Upper lobe of right lung (tissue), 1 donor: Measurements from ENCODE around the gene TMEM229B. TPM values are rescaled to one million over a fixed set of nuclear protein-coding genes. Genes with fewer than 3 reads are reported as not detected.

Source experiments
- ATAC-seq: fragments of 200-7000 bp; cut with Tn5 transposase; one replicate; pipeline ENCODE4 v1.9.1; 2020; ENCODE audit warnings: mild to moderate bottlenecking, moderate library complexity
- DNase-seq: peaks from one replicate; pipeline ENCODE4 v3.0.0-alpha.2; 2020
- H3K27ac ChIP-seq: fragments of 200-600 bp; one replicate; pipeline ENCODE4 v1.8.0; 2022
- H3K27me3 ChIP-seq: fragments of 200-600 bp; one replicate; pipeline ENCODE4 v1.8.0; 2022; ENCODE audit warnings: mild to moderate bottlenecking
- H3K36me3 ChIP-seq: fragments of 200-600 bp; one replicate; pipeline ENCODE4 v1.8.0; 2022
- H3K4me1 ChIP-seq: fragments of 200-600 bp; one replicate; pipeline ENCODE4 v1.8.0; 2022
- H3K4me3 ChIP-seq: fragments of 200-600 bp; one replicate; pipeline ENCODE4 v1.8.0; 2022; ENCODE audit warnings: mild to moderate bottlenecking
- H3K9me3 ChIP-seq: fragments of 200-600 bp; one replicate; pipeline ENCODE4 v1.8.0; 2022
- intact Hi-C: fragments of 100-400 bp; cut with DNase I; formaldehyde crosslinking; loops from one replicate; pipeline ENCODE4 v1.11.0; 2022
- total RNA-seq: library from RNA; stranded (reverse); fragmentation: NEBNext Ultra II Directional; extraction: Animal tissue kit (Norgen Biotek cat#: 25700); gene quantifications from one replicate; pipeline ENCODE4 v1.2.1, GENCODE V29; 2021
- TF ChIP-seq, protein P1 (sequence below): fragments of 200-600 bp; IDR thresholded peaks from one replicate; pipeline ENCODE4 v1.8.0; 2022; ENCODE audit warnings: antibody characterized with exemption
- donor health status: DM: no; HTN: yes; CAD: no; lungs with severe emphysema.

Gene TMEM229B
- total RNA-seq, 1 donor from 2014 or later = 5.4 TPM

DNA sequence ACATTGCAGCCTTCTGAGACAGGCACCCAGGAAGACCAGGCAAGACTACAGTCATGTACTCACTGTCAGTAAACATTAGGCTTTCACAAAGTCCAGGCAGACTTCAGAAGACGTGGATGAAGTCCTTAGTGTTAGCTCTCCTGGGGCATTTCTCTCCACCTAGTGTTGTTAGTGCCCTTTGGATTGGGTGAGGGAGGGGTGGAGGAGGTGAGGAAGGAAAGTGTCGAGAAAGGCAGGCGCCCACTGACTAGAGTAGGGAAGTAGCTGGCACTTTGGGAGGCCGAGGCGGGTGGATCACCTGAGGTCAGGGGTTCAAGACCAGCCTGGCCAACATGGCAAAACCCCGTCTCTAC lies 20.2 kb downstream of the TMEM229B start:
- Histone ChIP-seq H3K27me3 (no peaks in the 10 kb centered on the region), H3K27ac (no peak overlapping the region), H3K36me3 (no peaks in the 10 kb centered on the region), H3K4me1 (no peaks in the 10 kb centered on the region), H3K9me3 (no peaks in the 10 kb centered on the region), H3K4me3 (no peak overlapping the region)
- intact Hi-C loops = no loop called here
- DNase-seq (no peak), ATAC-seq (no peak)
- TF ChIP-seq, protein P1, sequence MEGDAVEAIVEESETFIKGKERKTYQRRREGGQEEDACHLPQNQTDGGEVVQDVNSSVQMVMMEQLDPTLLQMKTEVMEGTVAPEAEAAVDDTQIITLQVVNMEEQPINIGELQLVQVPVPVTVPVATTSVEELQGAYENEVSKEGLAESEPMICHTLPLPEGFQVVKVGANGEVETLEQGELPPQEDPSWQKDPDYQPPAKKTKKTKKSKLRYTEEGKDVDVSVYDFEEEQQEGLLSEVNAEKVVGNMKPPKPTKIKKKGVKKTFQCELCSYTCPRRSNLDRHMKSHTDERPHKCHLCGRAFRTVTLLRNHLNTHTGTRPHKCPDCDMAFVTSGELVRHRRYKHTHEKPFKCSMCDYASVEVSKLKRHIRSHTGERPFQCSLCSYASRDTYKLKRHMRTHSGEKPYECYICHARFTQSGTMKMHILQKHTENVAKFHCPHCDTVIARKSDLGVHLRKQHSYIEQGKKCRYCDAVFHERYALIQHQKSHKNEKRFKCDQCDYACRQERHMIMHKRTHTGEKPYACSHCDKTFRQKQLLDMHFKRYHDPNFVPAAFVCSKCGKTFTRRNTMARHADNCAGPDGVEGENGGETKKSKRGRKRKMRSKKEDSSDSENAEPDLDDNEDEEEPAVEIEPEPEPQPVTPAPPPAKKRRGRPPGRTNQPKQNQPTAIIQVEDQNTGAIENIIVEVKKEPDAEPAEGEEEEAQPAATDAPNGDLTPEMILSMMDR = no peak

DNA sequence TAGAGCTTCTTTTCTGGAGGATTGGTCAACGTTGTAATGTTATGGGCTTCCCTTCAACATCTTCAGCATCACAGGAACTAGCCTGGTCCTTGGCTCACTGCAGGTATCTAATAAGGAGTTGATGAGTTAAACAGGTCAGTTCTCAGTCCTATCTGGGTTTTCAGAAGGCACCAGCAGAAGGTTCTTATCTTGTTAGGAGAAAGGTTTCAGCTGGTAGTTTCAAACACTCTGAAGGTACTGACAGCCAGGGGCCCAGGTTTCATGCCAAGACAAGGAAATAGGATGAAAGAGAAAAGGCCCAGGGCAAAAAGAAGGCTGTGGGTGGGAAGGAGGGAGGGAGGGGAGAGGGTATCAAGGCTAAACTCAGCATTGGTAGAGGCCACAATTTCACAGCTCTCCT lies 21.4 kb downstream of the TMEM229B start:
- no peak for DNase-seq
- no peaks in the 10 kb centered on the region for H3K9me3 ChIP-seq
- H3K27ac ChIP-seq = no peak overlapping the region
- ATAC-seq = no peak
- TF ChIP-seq, protein P1 = no peak
- no peaks in the 10 kb centered on the region for H3K36me3 ChIP-seq
- H3K27me3 ChIP-seq = no peaks in the 10 kb centered on the region
- H3K4me3 ChIP-seq = no peak overlapping the region
- intact Hi-C loops = no loop called here
- H3K4me1 ChIP-seq = no peaks in the 10 kb centered on the region

DNA sequence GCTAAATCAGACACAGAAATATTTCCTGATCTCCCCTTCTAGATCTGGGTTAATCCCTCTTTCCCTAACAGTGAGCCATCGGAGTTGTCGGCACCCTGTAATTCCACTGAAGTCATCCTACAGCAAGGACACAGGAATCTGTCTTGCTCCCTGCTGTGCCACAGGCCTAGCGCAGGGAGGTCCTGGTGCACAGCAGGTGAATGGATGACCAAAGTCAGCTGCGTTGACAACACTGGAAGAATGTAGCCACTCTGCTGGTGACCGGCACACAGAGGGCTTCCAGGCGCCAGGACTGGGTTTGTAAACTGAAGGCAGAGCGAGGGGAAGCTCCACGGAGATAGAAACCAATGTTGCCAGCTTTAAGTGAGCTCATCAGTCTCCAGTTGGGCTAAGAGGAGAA lies 23.6 kb downstream of the TMEM229B start:
- Histone ChIP-seq H3K4me1 (no peaks in the 10 kb centered on the region), H3K9me3 (no peaks in the 10 kb centered on the region), H3K4me3 (no peak overlapping the region), H3K27me3 (no peaks in the 10 kb centered on the region), H3K36me3 (no peaks in the 10 kb centered on the region), H3K27ac (no peak overlapping the region)
- intact Hi-C loops = no loop called here
- TF ChIP-seq, protein P1 = no peak
- ATAC-seq = no peak
- DNase-seq = no peak

DNA sequence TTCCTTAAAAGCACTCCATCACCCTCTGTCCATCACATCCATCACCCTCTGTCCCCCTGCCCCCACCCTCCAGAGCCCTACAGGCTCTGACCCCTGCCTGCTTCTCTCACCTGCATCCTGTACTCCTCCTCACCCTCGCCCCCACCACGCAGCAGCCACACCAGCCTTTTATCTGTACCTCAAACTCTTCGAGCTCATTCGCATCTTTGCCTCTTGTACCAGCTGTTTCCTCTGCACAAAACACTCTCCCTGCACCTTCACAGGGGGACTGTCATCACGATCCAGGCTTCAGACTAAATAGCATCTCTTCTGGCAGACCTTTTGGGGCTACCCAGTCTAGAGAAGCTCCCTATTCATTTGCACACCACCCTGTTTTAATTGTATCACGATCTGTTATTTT lies 24.1 kb downstream of the TMEM229B start:
- Histone ChIP-seq H3K9me3 (no peaks in the 10 kb centered on the region), H3K4me1 (no peaks in the 10 kb centered on the region), H3K27me3 (no peaks in the 10 kb centered on the region), H3K27ac (no peak overlapping the region), H3K36me3 (no peaks in the 10 kb centered on the region), H3K4me3 (no peak overlapping the region)
- DNase-seq = no peak
- intact Hi-C loops = no loop called here
- TF ChIP-seq, protein P1 = no peak
- no peak for ATAC-seq

DNA sequence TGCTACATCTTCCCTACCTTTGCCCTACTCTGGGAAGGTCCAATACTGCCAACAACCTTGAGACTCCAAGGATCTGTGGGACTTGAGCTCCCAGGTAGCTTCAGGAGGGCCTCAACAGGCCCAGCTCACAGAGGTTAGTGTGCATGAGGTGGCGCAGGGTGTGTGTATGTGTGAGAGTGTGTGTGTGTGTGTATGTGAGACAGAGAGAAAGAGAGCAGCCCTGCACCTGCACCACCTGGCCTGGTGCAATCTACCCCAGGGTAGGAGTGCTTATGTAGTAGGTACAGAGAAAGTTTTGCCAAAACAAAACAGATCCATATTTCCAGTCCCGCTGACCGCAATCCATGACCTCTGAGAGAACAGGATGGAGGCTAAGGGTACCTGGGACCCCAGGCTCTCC lies 24.6 kb downstream of the TMEM229B start:
- Histone ChIP-seq H3K27me3 (no peaks in the 10 kb centered on the region), H3K27ac (no peak overlapping the region), H3K4me1 (no peaks in the 10 kb centered on the region), H3K36me3 (no peaks in the 10 kb centered on the region), H3K4me3 (no peak overlapping the region), H3K9me3 (no peaks in the 10 kb centered on the region)
- intact Hi-C loops = no loop called here
- ATAC-seq (no peak), DNase-seq (no peak)
- TF ChIP-seq, protein P1 = no peak

DNA sequence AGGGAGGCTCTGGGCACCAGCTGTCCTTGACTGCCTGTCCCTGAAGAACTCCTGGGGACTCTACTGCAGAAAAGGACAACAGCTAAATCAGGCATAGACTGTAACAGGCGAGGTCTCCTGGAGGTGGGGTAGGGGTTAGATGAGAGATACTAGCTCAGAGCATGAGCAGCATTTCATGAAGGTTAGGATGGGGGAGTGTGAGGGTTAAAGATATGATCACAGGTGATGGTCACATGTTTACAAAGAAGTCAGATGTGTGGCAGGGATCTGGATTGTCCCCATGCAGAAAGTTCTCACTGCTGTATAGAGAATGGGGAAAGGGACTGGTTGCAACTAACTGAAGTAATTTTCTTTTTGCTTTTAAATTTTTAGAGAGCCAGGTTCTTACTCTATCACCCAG lies 26.5 kb downstream of the TMEM229B start:
- H3K9me3 ChIP-seq = no peaks in the 10 kb centered on the region
- no peaks in the 10 kb centered on the region for H3K27me3 ChIP-seq
- H3K27ac ChIP-seq = no peak overlapping the region
- no peak overlapping the region for H3K4me3 ChIP-seq
- DNase-seq (no peak), ATAC-seq (no peak)
- TF ChIP-seq, protein P1 = no peak
- H3K36me3 ChIP-seq = no peaks in the 10 kb centered on the region
- intact Hi-C loops = no loop called here
- H3K4me1 ChIP-seq = no peaks in the 10 kb centered on the region
